Measurements from ENCODE around the gene TBL1XR1. TPM values are rescaled to one million over a fixed set of nuclear protein-coding genes. Genes with fewer than 3 reads are reported as not detected.

The TBL1XR1 gene
- total and polyA plus RNA-seq, 2 of the 4 experiments (the other 2 are of a cell fraction), result 25.2 to 170 TPM

- Histone ChIP-seq H2AK9ac (replicated peaks; ENCODE audit: low read depth, low read length, poor library complexity) (no peak overlapping the region), H3K4me2 (ENCODE audit: low read depth, low read length) (no peak overlapping the region), H2BK5ac (ENCODE audit: low read depth, low read length, poor library complexity, severe bottlenecking) (no peak overlapping the region), H3K4me1 (ENCODE audit: control insufficient read depth, insufficient read depth, low read length) (peaks cover 2% of the 10 kb centered on the region; the same call in 1 of the 2 replicates), H3K4ac (ENCODE audit: low read depth, low read length) (no peak overlapping the region), H3K18ac (ENCODE audit: low read depth, low read length) (no peak overlapping the region), H3K14ac (replicated peaks; ENCODE audit: low read depth, low read length) (no peak overlapping the region), H3K4me3 (ENCODE audit: insufficient read depth, low read depth, low read length) (no peak overlapping the region), H3K9me1 (ENCODE audit: insufficient read depth, low read length) (no peaks in the 10 kb centered on the region), H4K5ac (ENCODE audit: low read depth, low read length) (no peak overlapping the region; the same call in 1 of the 2 replicates), H2BK20ac (ENCODE audit: low read depth, low read length) (no peak overlapping the region), H4K91ac (ENCODE audit: insufficient read depth, low read depth, low read length) (no peak overlapping the region), H2BK120ac (ENCODE audit: low read depth, low read length) (no peak overlapping the region), H3K36me3 (ENCODE audit: control insufficient read depth, insufficient read depth, low read length) (peaks cover 21% of the 10 kb centered on the region), H2AFZ (replicated peaks; ENCODE audit: low read length, poor library complexity) (no peak overlapping the region), H4K8ac (ENCODE audit: low read depth in 2 of 2, low read length in 2 of 2) (no peak overlapping the region), H3K56ac (ENCODE audit: extremely low read depth, insufficient read depth, low read length) (no peak overlapping the region), H3K27ac (ENCODE audit: insufficient read depth, low read length) (peak overlapping the region; percentile 14; the same call in 1 of the 2 replicates), H3K23ac (ENCODE audit: low read depth, low read length) (no peak overlapping the region), H3K79me1 (ENCODE audit: low read depth in 1 of 2, low read length in 2 of 2) (peaks cover 20 to 40% of the 10 kb centered on the region in 2 experiments), H3K27me3 (ENCODE audit: control insufficient read depth, insufficient read depth, low read length) (no peaks in the 10 kb centered on the region), H2BK15ac (ENCODE audit: low read depth, low read length) (no peak overlapping the region), H2AK5ac (ENCODE audit: low read depth, low read length) (no peak overlapping the region), H3K9ac (ENCODE audit: low read depth, low read length) (0 out of 2 replicates have a peak overlapping the region, but pooled peaks have one; percentile 29), H3K9me3 (ENCODE audit: control insufficient read depth, insufficient read depth, low read length) (no peaks in the 10 kb centered on the region), H4K20me1 (ENCODE audit: insufficient read depth, low read length) (no peaks in the 10 kb centered on the region; the same call in 1 of the 2 replicates)
- DNase-seq (no peak), ATAC-seq (ENCODE audit: low read depth) (peak; percentile 35; the same call in 1 of the 2 replicates)
- in situ Hi-C loops (cut with MboI; ENCODE audit: low sequenced_read_pairs), result loop anchor here (10.0 to 25.0 kb wide), 3 partner anchors 303 to 1333 kb away; no protein-coding TSS in a partner anchor
- ChIA-PET CTCF (interaction anchor here (0.9 to 1.5 kb wide), 5 partner anchors 12 to 1334 kb away, joined by 3 to 7 read pairs (median 3); no protein-coding TSS in a partner anchor), POLR2A (ENCODE audit: unreplicated experiment) (no interaction called here)
- WGBS, 2 experiments (ENCODE audit: extremely low coverage in 2 of 2, insufficient read length in 1 of 2), result no CpG with 5 or more reads among the region's 4 CpGs
- BruUV-seq (replicated peaks), result no TSS peak
- dilution Hi-C loops (cut with HindIII; ENCODE audit: low sequenced_read_pairs, unreplicated experiment), result no loop called here
- intact Hi-C loops (cut with micrococcal nuclease), result loop anchor here (1.0 to 10.0 kb wide), 7 partner anchors 145 to 1333 kb away; no protein-coding TSS in a partner anchor
- no peak for TF ChIP-seq MXI1 (IDR thresholded peaks at IDR 0.05; ENCODE audit: borderline replicate concordance, low read depth, low read length)
- TF ChIP-seq MAZ (IDR thresholded peaks at IDR 0.05; ENCODE audit: borderline replicate concordance, low read depth, low read length), result no peak
- TF ChIP-seq FOS (IDR thresholded peaks at IDR 0.05; ENCODE audit: low read depth, low read length), result no peak
These were observed 145.9 kb downstream of the TBL1XR1 start for GRCh38 chr3:177051411-177051810.

Data from IMR-90 (cell line).